GM18519 (cell line): Measurements from ENCODE around the gene C1R.

Experiments
- ATAC-seq: cut with Tn5 transposase; IDR thresholded peaks from one replicate; pipeline ENCODE4 v1.9.1; 2021; ENCODE audit warnings: mild to moderate bottlenecking, moderate library complexity; ENCODE audit not compliant: unreplicated experiment, low FRiP score

The C1R gene

DNA sequence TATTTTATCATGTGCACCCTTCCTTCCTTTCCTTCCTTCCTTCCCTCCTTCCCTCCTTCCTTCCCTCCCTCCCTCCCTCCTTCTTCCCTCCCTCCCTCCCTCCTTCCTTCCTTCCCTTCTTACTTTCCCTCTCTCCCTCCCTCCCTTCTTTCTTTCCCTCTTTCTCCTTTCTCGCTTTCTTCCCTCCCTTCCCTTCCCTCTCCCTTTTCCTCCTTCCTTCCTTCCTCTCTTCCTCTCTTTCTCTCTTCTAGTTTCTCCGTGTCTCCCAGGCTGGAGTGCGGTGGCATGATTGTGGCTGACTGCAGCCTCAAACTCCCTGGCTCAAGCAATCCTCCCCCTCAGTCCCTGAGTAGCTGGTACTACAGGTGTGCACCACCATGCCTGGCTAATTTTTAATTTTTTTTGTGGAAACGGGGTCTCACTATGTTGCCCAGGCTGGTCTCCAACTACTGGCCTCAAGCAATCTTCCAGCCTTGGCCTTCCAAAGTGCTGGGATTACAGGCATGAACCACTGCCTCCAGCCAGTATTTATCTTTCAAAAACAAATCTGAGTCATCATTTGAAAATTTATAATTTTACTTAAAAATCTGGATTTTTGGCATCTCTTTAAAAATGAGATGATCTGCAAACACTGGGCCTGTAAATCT, 8.9 kb upstream of the C1R start:
- ATAC-seq, result no peak

DNA sequence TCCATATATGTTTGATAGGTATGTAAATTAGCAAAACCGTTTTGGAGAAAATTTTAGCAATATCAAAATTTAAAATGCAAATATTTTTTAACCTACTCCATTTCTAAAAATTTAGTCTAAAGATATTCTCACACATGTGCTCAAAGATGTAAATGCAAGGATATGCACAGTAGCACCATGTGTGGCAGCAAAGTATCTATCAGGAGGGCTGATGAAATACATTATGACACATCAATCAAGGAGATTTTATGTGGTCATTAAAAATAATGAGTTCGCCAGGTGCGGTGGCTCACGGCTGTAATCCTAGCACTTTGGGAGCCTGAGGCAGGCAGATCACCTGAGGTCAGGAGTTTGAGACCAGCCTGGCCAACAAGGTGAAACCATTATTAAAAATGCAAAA, 8.0 kb upstream of the C1R start:
- ATAC-seq, result no peak

GRCh38 chr12:7099290-7099996, 7.2 kb upstream of the C1R start:
- no peak for ATAC-seq

- ATAC-seq, result no peak
These were observed 4.7 kb upstream of the C1R start for GRCh38 chr12:7096979-7097378.

DNA sequence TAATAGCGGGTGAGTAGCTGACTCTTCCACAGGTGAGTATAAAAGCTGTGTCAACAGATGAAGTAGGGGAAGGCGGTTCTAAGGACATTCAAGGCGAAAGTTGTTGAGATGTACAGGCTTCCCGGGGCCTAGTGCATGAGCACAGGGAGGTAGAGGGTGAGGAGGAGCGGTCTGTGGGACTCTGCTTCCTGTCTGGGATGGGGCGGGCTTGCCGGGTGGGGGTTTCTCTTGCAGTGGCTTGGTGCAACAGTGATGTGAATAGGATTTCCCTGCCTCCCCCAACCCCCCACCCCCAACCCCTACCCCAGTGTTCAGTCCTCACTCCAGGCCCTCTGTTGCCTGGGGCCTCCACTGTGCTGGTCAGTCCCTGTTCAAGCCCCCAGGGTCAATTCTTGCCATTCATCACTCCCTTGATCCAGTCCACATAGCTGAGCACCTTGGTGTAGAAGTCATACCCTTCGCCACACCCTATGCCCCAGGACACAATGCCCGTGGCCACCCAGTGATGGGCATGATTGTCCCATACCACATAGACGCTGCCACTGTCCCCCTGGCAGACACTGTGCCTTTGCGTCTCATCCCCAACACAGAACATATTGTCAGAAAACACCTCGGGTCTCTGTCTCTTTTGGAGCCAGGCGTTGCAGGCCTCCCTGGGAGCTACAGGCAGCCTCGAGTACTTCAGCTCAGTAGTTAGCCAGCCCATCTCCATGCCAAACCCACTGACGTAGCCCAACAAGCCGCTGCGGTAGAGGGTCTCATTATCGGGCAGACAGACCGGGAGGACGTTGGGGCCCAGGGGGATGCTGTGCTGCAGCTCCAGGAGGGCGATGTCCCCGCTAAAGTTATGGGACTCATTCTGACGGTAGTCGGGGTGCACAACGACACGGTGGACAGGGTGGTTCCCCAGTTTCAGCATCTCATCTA, 4.0 kb upstream of the C1R start:
- ATAC-seq, result no peak

GRCh38 chr12:7093892-7094291, 1.6 kb upstream of the C1R start:
- no peak for ATAC-seq

DNA sequence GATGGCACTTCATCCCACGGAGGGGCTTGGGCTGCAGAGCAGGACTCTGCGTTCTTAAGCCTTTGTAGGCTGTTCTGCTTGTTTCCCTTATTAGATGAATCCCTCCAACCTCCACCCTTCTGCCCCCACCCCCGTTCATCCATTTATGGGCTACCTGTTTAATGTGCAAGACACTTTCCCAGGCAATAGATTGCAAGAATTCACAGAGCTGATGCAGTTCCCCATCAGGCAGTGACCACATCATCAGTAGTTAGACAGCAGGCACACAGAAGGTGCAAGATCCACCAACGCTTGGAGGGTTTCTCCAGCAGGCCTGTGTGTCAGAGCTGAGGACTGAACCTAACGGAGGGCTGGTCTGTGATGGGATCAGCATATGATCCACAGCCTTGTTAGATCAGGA, 1.2 kb upstream of the C1R start:
- ATAC-seq, result no peak

GRCh38 chr12:7092986-7093460, 778 bp upstream of the C1R start:
- no peak for ATAC-seq

DNA sequence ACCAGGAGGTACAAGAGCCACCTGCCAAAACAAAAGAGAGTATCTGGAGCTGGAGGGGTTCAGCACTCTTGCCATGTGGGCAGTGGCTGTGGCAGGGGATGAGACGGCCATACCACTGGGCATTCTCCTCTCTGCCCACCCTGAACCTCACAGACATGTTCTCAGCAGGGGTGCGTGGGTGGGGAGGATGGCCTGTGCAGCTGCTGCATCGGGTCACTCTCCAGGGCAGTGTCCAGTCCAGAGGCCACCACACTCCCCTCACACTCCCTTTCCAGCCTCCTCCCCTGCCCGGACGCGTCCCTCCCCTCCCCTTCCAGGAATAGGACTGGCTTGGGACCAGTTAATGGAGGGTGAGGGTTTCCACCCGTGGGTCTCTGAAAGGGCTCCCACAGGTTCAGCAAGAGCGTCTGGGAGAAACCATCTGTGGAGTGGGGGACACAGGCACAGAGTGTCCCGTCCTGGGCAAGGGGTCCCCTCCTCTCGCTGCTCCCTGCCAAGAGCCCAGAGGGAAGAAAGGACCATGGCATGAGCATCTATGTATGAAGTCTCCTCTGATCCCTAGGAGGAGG, 501 bp downstream of the C1R start:
- no peak for ATAC-seq

GRCh38 chr12:7091171-7091570, 1.1 kb downstream of the C1R start:
- ATAC-seq, result no peak

DNA sequence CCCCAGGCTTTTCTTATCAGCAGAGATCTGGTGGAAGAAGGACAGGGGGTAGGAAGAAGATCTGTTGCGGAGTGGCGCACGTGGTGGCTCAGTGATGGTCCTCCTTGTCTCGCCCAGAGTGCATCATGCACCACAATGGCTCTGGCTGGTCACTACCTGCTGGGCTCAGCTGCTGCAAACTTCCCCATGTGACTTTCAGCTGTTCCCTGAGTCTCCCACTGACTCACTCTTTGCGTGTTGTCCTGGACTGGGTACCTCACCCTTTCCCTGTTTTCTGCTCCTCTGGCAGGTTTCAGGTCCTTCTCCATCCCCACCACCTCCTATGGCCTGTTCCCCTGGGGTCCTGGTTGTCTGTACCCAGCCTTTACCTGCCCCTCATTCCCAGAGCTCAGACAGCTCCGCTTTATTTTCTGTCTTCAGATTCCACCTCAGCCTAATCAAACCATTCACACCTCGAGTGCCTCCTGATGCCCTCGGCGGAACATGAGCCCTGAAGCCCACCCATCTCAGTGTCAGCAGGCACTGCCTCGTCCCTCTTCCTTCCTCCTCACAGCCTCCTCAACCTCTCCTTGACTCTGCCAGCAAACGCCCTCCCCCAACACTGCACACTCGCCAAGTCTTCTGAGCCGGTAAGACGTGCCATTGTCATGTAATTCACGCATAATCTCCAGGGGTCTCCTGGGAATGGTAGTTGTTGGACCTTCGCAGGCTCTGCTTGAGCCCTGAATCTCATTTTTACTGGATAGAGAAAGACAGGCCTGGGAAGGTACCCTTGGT, 1.8 kb downstream of the C1R start:
- ATAC-seq, result no peak

DNA sequence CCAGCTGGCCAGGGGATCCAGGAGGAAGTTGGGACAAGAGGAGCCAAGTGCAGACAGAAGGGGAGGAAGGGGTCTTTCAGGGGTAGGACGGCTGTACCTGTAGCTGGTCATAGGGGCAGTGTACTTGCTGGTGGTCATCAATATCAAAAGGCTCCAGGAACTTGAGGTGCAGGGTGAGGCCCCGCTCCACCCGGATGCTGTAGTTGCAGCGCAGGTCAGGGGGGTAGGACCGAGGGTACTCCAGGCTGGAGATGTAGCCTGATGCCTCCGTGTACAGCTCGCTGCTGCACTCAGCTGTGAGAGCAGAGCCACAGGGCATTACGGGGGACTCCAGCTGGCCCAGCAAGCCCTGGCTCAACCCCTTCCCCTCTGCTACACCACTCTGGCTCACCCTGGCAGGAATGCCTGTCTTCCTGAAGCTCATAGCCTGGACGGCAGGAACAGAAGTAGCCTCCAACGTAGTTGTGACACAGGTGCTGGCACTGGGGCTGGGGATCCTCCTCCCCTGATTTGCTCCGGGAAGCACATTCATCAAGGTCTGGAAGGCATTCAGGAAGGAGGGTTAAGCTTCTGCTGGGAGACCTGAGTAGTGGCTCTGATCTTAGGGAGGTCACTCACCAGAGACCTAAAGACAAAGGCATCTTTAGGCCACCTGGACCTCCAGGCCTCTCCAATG, 2.9 kb downstream of the C1R start:
- no peak for ATAC-seq

DNA sequence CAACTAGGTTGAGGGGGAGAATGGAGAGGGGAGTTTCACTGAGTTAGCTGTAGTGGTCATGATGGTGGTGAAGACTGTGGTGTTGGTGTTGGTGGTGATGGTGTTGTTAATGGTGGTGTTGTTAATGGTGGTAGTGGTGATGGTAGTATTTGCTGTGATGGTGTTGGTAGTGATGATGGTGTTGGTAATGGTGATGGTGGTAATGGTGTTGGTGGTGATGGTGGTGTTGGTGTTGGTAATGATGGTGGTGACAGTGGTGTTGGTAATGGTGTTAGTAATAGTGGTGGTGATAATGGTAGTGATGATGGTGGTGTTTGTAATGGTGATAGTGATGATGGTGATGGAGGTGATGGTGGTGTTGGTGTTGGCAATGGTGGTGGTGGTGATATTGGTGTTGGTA, 9.1 kb downstream of the C1R start:
- no peak for ATAC-seq

DNA sequence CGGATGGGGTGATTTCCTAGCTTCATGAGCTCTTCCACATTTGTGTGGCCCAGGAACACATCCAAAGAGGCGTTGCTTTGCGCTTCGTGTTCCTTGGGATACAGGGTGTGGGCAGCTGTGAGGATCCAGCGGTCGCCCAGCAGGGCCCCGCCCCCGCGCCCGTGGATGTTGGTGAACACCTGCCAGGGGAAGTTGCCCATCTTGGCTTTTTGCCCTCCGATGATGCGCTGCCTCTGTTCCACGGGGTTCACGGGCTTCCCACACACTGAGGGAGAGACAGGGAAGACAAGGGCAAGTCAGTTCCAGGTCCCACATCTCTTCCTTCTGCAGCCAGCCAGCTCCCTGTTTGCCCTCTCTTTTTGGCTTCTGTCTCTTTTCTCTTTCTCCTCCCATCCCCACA, 11.2 kb downstream of the C1R start:
- ATAC-seq, result no peak

DNA sequence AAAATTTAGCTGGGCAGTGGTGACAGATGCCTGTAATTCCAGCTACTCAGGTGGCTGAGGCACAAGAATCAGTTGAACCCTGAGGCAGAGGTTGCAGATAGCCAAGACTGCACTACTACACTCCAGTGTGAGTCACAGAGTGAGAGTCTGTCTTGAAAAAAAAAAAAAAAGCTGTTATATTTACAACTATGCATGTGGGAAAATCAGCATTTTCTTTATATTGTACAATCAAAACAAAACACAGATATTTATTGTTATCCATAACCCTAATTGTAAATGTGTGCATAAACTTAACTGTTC, 12.5 kb downstream of the C1R start:
- ATAC-seq, result no peak

GRCh38 chr12:7078163-7078562, 14.1 kb downstream of the C1R start:
- no peak for ATAC-seq

GRCh38 chr12:7076493-7076892, 15.8 kb downstream of the C1R start:
- no peak for ATAC-seq

GRCh38 chr12:7075939-7076338, 16.3 kb downstream of the C1R start:
- ATAC-seq, result no peak

- ATAC-seq, result no peak
These were observed 16.7 kb downstream of the C1R start for GRCh38 chr12:7075518-7075917.

- no peak for ATAC-seq
These were observed 18.3 kb downstream of the C1R start for GRCh38 chr12:7073946-7074345.
